Measurements from ENCODE around the gene KY.

Gene KY

DNA sequence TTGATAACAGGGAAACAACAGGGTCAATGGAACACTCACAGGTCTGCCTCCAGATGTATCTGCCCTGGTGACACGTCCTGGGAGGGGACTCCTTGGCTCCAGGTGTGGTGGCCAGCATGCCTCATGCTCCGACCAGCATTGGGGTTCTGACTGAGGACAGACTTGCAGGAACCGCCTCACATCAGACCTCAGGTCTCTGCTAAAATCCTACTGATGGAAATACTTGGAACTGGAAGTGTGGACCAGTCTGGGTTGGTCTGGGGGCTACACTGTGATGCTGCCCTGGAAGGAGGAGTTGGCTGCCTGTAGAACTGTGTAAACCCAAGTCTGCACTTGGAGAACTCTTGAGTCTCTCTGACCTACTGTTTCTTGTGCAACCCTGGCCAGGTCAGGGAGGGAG is 17.1 kb upstream of the KY start:
- no peak for DNase-seq

DNA sequence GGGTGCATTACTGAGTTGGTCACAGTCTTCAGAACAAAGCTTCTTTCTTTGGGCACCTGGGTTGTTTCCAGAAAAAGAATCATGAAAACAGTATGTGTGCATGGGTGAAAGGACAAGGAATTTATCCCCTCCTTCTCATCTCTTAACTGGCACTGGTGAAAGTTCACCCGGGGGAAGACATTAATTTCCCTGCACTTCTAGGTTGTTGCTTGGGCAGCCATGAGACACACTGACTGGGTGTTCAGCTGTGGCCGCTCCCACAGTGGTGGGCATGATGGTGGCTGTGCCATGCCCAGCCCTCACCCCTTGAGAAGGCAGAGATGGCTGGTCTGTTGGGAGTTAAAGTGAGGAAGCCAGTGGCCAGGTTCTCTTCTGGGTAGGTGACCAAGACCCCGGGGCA is 16.6 kb upstream of the KY start:
- no peak for DNase-seq

DNA sequence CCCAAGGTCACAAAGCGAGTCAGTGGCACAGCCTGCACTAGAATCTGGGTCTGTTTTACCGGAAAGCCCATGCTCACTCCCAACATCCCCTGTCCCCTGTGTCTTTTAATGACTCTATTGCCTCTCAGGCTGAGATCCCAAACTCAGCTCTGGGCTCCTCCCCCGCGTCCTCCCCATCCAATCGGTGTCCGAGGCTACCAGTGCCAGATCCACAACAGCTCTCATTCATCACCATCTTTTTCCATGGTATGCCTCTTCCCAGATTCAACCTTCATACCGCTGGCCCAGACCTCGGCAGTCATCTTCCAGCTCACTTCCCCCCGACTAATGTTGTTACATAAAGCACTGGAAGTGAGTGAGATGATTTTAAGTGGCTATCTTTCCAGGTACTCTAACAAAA is 16.1 kb upstream of the KY start:
- no peak for DNase-seq

DNA sequence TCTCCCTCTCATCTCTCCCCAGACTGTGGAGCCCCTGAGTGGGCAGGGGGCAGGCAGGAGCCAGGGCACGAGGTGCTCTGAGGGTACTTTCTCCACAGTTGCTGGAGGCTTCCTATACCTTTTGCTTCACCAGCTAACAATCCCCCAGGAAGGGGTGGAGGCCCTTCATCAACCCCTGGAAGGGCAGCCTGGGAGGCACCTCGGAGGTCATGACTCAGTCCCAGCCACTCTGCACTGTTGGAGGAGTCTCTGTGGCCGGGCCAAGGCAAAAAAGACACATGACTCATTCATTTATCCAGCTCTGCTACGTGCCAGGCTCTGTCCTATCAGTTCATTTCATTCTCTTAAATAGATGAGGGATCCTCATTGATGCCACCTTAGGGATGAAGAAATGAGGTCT is 15.6 kb upstream of the KY start:
- DNase-seq = no peak

DNA sequence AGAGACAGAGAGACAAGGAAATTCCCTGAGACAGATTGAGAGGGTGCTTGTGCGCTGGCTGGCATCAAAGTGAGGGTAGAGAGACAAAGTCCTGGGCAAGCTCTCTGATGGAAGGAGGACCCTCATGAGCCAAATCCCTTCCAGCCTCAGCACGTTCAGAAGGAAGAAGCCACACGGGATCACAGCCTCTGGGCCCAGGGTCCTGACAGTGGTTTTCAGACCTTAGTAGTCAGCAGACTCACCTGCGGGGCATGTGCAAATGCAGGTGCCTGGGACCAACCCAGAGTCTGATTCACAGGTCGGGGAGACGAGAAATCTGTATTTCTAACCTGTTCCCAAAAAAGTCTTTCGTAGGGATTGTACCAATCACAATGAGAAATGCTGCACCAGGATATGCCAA is 15.2 kb upstream of the KY start:
- DNase-seq = no peak

DNA sequence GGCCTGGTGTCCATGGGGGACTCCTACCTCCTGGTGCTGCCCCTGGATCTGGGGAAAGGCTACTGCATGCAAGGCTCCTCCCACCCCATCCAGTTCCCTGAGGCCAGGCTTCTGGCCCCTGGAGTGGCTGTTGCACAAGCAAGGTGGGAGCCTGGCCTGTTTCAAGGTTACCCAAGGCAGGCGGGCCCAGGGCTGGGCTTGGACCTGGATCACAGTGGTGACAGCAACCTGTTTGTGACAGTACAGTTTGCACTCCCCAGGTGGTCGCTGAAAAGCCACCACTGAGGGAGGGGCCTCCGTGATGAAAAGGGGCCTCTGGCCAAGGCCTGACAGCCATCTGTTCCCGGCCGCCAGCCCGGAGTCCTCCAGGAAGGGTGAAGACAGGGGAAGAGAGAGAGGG is 14.4 kb upstream of the KY start:
- DNase-seq = no peak

DNA sequence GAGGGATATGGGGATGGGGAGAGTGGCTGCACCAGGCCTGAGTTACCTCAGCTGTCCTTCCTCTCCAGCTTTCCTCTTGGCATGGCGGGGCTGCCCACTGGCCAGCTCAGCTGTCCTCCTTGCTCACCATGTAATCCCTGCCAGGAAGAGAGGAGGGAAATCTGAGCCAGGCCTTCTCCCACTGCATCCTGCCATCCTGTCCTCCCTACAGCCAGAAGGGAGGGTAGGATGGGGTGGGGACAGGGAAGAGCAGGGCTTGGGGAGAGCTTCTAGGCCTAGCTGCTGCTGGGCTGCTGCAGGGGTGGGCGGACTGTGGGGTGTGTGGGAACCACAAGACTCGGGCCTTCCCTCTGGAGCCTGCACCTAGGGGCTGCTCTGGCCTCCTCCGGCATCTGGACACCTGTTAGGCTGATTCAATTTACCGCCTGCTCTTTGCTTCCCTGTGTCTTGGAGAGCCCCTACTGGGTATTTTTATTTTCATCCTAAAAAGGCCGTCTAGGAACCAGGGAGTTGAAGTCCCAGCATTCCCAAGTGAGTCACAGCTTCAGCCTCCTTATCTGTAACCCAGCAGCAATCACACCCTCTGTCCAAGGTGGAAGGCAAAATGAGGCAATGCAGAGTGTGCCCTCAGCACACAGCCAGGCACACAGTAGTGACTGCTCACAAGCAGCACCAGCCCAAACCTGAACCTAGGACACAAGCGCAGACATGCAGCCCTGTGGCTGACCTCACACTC is 13.1 kb upstream of the KY start:
- DNase-seq = no peak

DNA sequence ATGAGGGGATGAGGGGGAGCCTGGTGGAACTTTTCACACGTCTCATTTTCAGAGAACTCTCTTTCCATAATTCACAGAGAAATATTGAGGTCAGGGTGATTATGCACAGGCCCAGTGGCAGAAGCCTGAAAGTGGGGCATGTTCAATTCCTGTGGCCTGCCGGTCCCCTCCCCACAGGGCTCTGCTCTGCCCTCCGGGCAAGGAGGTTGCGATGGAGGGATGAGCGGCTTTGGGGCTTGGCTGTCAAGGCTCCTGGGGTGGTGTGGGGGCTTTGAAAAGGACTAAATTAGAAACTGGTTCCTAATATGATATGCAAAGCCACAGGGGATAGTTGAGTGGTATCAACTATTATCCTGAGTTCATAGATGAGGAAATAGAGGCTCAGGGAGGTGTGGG is 9.2 kb upstream of the KY start:
- DNase-seq = no peak

DNA sequence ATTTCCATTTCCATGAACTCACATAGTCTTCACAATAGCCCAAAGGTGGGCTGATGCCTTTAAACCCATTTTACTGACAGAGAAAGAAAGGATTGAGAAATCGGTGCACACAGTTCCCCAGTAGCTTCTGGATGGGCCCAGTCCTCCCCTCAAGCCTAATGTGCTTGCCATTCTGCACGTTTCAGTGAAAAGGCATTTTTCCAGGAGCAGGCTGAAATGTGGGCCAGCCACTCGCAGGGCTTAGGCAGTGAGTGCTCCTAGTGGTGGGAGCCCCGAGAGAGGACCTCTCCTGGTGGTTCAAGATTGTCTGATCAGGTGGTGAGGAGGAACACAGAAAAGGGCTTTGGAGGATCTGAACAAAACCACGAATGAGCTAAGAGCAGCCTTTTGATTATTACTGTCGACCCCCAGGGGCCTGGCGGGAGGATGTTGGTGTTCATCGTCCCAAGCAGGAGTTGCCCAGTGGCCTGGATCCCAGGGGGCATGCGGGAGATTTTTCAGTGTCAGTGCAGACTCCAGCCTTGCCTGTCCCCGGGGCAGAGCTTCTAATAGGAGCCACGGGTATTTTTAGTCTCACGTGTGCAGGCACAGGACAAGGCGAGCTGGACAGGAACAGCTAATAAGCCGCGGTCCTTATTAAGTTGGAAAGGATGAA is 8.7 kb upstream of the KY start:
- no peak for DNase-seq

DNA sequence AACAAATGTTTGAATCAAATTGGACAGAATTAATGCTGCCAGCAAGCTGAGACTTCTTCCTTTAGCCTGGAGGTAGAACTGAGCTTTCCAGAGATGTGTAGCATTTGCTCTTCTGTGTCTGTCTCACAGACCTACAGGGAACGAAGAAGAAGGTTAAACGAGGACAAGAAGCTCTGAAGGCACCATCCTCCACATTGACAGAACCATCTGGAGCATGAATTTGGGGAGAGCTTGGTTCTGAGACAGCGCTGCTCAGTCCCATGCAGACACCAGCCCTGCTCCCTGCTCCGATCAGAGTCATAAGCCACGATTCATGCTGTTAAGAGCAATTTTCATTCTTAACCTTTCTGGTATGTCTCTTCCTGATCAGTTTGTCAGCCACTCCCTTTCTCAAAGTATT is 7.7 kb upstream of the KY start:
- no peak for DNase-seq

DNA sequence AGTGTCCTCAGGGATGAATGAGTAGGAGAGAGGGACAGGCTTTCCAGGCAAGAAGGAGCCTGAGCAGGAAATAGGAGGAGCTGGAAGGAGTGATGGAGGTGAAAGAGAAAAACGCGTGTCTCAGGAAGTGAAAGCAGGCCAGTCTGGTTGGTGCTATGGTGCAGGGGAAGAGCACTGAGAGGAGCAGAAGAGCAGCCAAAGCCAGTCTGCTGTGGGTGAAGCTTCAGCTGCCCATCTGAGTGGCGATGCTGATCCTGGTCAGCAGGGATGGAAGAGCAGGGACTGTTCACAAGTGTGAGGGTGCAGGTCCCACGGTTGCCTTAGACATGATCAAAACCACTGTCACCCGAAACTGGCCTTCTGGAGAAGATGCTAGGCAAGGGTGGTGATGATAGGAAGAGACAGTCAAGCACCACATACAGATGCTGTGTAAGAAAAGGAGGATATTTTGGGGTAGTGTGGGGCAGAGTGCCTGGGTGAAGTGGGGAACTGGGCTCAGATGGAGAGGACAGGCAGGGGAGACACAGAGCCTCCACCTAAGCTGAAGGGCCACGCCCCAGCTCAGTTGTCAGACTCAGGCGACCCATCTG is 5.5 kb upstream of the KY start:
- no peak for DNase-seq

DNA sequence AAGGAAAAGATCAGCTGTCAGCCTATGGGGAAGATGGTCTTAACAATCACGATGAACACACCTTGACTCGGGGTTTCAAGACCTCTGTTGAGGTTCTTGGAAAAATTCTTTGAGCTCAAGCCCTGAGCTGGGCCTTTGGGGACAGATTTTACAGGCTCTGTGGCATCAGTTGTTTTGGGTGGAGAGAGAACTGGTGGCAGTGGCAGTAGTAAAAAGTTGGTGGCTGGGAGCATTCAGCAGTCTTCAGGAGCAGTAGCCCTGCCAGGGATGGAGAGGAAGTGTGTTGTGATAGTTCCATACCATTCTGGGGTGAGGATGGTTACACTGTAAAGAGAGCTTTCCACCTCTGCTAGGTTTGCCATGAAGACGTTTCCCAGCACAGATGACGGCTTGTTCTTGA is 4.9 kb upstream of the KY start:
- DNase-seq = no peak

DNA sequence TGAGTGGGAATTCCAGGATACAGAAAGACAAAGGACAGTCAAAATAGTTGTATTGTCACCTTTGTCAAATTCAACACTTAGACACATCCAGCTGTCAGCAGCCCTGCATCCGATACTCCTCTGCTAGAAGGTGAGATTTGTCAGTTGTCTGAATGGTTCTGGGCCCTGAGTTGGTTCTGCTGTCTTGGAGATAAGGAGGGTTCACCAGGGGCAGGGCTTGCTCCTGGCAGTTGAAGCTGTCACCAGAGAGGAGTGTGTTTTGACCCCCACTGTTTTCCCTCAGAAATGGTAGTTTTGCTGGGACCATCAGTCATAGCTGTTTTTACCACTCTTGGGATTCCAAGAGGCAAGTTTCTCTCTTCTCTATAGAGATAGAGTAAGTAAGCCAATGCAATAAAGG is 3.2 kb upstream of the KY start:
- DNase-seq = no peak

DNA sequence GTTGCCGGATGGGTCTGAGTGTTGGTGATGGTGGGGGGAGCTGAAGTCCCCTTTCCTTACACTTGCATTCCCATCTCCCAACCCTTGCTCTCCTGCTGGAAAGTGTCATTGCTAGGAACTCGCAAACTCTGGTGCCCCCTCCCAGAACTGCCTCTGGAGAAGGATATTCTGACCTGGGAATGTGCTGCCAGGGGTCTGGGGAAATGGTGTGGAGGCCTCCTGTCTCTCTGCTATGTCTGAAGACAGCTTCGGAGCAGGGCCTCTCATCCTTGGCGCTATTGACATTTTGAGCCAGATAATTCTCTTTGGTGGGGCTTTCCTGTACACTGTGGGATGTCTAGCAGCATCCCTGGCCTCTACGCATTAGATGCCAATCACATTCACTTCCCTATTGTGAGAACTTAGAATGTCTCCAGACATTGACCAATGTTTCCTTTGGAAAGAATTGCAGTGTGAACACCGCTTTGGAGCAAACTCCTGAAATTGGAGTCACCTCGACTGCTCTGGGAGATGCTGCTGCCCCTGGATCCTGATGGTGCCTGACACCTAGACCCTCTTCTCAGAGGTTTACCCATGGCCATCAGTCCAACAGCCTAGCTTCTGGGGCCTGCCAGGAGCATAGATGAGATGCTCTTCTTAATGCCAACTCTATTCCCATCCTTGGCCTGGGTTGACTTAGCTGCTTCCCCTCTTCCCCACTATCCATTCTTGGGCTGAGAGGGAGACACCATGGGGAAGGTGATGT is 2.2 kb upstream of the KY start:
- no peak for DNase-seq

DNA sequence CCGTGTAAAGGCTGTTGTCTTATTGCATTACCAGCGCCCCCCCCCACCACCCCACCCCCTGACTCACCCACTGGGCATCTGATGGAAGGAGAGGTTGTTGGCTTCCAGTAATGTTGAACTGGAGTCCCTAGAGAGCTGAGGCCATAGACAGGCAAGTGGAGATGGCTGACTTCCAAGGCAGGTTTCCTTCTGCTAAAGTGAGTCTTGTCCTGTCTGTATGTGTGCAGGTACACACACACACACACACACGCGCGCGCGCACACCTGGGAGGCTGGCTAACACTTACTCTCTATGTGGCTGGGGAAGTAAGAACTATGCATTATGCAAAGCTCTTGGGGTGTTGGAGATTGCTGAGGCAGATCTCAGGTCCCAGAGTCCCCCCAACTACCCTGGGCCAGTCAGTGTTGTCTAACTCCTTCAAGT is 1.6 kb upstream of the KY start:
- DNase-seq = no peak

DNA sequence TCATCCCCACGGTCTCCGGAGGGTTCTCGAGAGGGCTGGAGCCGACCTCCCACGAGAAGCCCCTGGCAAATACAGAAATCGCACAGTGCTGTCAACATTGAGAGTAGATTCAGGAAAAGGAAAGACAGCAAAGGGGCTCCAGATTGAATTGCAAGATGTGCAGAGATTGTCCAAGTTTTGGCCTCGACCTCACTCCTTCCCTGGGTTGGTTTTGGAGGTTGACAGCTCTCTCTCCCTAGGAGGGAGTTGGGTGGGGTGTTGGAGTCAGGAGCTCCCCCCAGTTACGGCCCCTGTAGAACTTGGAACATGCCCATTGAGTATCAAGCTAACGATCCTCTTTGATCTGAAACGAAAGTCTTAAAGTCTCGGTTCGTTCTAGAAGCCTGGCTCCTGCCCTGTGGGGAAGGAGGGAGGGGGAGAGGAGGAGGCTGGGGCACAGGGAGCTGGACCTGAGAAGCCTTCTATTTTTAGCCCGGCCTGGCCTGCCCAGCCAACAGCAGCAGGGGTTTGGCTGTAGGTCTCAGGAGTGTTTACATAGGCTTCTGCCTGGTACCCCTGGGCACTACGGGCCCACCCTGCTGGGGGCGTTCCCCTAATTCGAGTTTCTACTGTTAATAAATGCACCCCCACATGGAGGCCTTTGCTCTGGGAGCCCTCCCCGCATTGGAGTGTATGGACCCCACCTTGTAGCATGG is 672 bp upstream of the KY start:
- DNase-seq = no peak

DNA sequence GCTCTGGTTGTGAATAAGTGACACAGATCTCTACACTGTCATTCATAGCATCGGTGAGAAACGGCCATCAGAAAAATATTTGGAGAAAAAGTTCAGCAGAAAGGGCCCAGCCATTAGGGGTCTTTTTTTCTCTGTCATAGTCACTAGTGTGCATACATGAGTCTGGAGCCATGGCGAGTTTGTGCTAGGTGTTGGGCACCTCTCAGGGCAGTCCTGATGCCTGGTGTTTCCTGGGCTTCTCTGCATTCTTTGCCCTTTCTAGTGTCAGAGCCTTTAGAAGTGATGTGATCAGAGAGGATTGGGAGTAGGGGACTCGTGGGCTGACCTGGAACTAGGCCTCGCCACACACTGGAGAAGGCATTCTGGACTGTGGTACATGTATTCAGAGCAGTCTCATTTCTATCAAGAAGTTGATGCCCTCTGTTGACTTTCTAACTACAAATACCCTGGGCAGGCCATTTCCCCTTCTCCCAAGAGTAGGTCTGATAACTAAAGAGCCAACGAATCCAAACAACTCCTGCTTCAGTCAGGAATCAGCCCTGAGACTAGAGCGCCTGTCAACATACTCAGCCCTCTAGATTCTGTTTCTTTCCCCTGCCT is 1.6 kb downstream of the KY start:
- no peak for DNase-seq

DNA sequence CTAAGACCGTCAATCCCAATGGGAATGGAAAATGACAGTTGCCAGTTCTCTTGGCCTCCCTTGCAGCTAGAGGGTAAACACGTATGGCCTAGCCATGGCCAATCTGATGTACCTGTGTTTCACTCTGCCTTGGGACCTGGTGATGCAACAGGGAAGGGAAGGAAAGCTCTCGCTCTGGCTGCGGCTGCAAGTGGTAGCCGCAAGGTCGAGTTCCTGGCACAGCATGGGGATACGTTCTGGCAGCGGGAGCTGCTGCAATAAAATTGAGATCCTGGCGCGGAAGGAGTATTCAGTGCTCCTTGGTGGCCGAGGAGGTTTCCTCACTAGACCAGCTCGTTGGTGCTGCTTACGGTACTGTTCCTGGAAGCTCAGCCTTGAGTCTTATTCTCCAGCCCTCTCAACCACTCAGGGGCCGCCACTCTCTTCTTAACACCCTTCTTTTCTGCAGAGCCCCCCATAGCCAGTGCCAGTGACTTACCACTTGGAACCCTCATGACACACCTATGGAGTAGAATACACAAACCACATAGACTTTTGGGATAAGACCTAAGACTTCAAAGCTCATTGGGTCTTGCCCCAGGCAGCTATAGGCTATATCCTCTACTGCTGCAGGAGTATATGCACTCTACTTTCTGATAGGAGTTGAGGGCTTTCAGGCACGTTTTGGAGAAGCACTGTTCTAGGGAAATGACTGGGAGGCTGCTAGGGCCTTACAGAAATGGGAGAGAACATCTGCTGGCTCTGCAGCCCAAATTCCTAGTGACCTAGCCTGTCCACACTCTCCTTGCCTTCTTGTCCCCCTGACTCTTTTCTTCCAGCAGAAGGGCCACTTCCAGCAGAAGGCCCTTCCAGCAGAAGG is 2.7 kb downstream of the KY start:
- DNase-seq = no peak

DNA sequence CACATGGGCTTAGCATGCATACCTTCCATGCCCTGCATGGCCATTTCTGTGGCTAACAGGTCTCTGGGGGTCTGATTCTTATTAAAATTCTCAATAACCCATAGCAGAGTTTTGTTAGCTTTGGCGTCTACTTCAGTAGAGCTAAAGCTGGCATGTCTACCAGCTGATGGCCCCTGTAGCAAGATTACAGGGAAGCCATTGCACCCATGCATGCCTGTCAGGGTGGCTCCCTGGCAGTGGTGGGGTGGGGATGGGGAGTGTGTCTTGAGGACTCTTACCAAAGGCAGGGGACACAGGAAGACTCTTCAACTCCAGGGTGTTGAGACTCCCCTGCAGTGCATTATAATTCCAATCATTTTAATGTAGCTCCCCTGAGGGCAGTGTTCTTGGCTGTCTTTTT is 4.7 kb downstream of the KY start:
- DNase-seq = no peak

DNA sequence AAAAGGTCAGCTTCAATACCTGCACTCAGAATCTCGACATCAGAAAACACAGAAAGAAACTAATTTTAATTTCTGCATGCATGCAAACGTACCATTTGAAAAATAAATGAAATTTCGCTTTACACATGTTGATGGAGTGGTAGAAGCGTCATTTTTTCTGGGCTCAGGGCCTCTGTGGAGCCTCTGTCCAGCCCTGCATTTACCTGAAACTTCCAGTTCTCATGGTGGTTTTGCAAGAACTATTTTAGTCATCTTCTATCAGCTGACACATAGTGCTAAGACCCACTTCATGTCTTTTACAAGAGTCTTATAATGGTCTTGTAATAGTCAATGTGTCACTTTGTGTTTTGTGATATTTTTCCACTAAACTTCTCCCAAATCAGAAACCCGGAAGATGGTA is 5.3 kb downstream of the KY start:
- DNase-seq = no peak

DNA sequence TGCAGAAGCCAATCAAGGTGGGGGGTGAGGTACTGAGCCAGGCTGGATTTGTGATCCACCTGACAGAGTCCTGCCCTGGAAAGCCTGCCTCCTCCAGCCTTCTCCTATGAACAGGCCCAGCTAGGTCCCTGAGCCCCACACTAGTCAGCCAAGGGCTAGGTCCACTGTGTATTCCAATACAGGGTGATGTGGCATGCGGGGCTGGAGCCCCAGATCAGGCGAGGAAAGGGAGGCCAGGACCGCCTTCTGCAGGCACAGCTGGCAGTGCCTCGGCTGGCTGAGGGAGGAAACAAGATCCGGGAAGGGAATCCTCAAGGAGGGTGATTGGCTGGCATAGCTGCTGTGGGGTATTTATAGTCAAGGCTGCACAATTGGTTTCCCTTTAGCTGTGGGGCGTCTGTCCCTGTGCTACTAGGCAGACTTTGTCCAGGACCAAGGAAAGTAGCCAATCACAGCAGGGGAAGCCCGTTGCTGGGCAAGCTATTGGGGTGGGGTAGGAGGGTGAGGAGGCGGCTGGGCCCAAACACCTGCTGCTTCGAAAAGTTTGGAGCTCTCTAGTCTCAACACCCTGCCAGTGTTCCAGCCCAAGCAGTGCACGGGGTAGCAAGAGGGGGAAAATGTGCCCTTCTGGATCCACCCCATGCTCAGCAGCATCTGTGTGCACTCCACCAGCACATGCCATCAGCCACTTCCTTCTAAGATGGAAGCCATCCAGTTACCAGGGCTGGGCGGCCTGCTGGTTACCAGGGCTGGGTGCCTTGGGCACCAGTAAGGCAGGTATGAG is 5.9 kb downstream of the KY start:
- DNase-seq = no peak

All from activated CD4-positive, alpha-beta T cell treated with anti-CD3 and anti-CD28 coated beads, Interleukin-2, amount 50 U/mL, for 16 hours (primary cell).